H1 (cell line): ENCODE results near the gene TEKT3. TPM values are rescaled to one million over a fixed set of nuclear protein-coding genes. Genes with fewer than 3 reads are reported as not detected.

Experiments
- EZH2 ChIP-seq: fragments of 200-600 bp; sonication (generic); IDR thresholded peaks from 2 replicates; pipeline ENCODE4 v1.7.1; 2012; ENCODE audit warnings: low read depth, mild to moderate bottlenecking, moderate library complexity, low read length, inconsistent platforms; ENCODE audit not compliant: severe bottlenecking
- KDM1A ChIP-seq: fragments of 200-600, 300-600 bp; sonication (generic); IDR thresholded peaks from 2 replicates; pipeline ENCODE4 v1.7.1; 2016; ENCODE audit warnings: mild to moderate bottlenecking, low read length, borderline replicate concordance
- RNF2 ChIP-seq: fragments of 200-900, 300-1000 bp; sonication (generic); IDR thresholded peaks from 2 replicates; pipeline ENCODE4 v1.7.1; 2016; ENCODE audit warnings: borderline replicate concordance, low read depth, mild to moderate bottlenecking, antibody characterized with exemption, low read length; ENCODE audit not compliant: poor library complexity, severe bottlenecking; ENCODE audit errors: missing control alignments
- SIRT6 ChIP-seq: IDR thresholded peaks from one replicate; pipeline ENCODE4 v1.7.1; 2012; ENCODE audit warnings: low read length, inconsistent platforms
- TEAD4 ChIP-seq: IDR thresholded peaks from 2 replicates; pipeline ENCODE4 v1.6.1; 2012; ENCODE audit warnings: low read depth, low read length, inconsistent platforms, mixed read lengths
- polyA plus RNA-seq, 7 experiments: library from polyadenylated mRNA; depleted of rRNA in 3 of 7; stranded (reverse) in 5 of 7; unstranded in 2 of 7; fragments of >200 nt in 5 of 7; fragments of 200-250 nt in 2 of 7; gene quantifications; 1 replicate in 5 of 7; 2 replicates in 1 of 7; 4 replicates in 1 of 7; pipeline versions ENCODE4 v1.2.1 to v1.2.3, GENCODE V29; 2011 to 2013; ENCODE audit warnings: missing spikeins in 2 of 7, mixed read lengths in 2 of 7
- total RNA-seq: library from RNA; stranded (reverse); fragmentation: NEBNext Ultra II Directional; extraction: Animal tissue kit (Norgen Biotek cat#: 25700); gene quantifications from 2 replicates; pipeline ENCODE4 v1.2.1, GENCODE V29; 2021
- TF ChIP-seq, protein P1 (sequence below): IDR thresholded peaks from 2 replicates; pipeline ENCODE4 v1.6.1; 2012; ENCODE audit warnings: low read length, inconsistent platforms

TEKT3 gene
- total and polyA plus RNA-seq, 2 of the 8 experiments (the other 6 are each of a cell fraction or from before 2014, with no cell fraction given), result 2.2 to 2.9 TPM

DNA sequence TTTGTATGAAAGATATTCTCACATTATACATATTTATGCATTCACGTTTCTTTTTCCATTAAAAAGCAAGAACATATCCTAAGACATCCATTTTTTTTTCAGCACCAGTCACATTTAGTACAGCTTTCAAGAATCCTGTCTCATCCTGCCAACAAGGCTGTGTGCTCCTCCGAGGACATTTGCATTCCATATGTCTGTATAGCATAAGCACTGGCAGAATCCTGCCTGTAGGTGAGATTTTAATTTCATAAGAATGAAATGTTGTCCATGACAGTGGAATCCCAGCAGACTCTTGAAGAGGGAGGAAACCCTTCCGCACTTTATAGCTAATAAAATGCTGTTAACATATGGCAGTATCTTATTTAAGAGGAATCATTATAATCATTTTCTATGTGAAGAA lies 73.4 kb downstream of the TEKT3 start (continued):
- TF ChIP-seq, protein P1, sequence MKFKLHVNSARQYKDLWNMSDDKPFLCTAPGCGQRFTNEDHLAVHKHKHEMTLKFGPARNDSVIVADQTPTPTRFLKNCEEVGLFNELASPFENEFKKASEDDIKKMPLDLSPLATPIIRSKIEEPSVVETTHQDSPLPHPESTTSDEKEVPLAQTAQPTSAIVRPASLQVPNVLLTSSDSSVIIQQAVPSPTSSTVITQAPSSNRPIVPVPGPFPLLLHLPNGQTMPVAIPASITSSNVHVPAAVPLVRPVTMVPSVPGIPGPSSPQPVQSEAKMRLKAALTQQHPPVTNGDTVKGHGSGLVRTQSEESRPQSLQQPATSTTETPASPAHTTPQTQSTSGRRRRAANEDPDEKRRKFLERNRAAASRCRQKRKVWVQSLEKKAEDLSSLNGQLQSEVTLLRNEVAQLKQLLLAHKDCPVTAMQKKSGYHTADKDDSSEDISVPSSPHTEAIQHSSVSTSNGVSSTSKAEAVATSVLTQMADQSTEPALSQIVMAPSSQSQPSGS, result no peak
- TF ChIP-seq TEAD4 (no peak), KDM1A (no peak), EZH2 (no peak), SIRT6 (no peak), RNF2 (no peak)
